Ovary (tissue), 3 donors: ENCODE results near the gene RHBDF2.

ENCODE experiments used
- EP300 ChIP-seq: sonication (generic); formaldehyde crosslinking; IDR thresholded peaks from one replicate; pipeline ENCODE4 v1.6.1; 2017; ENCODE audit warnings: antibody characterized with exemption
- POLR2A ChIP-seq: fragments of 450-650 bp; IDR thresholded peaks from one replicate; pipeline ENCODE4 v1.6.1; 2017; ENCODE audit warnings: antibody characterized with exemption, mild to moderate bottlenecking, moderate library complexity
- TF ChIP-seq, protein P1 (sequence below), 3 donors: fragments of 450-650 bp in 2 of 3; fragments of 200-600 bp in 1 of 3; IDR thresholded peaks; one replicate each; pipeline versions ENCODE4 v1.5.1 to v1.8.0; 2016 to 2022; ENCODE audit warnings: antibody characterized with exemption in 3 of 3, mild to moderate bottlenecking in 1 of 3
- donor health status: DM: no; HTN: no; CAD: no.

DNA sequence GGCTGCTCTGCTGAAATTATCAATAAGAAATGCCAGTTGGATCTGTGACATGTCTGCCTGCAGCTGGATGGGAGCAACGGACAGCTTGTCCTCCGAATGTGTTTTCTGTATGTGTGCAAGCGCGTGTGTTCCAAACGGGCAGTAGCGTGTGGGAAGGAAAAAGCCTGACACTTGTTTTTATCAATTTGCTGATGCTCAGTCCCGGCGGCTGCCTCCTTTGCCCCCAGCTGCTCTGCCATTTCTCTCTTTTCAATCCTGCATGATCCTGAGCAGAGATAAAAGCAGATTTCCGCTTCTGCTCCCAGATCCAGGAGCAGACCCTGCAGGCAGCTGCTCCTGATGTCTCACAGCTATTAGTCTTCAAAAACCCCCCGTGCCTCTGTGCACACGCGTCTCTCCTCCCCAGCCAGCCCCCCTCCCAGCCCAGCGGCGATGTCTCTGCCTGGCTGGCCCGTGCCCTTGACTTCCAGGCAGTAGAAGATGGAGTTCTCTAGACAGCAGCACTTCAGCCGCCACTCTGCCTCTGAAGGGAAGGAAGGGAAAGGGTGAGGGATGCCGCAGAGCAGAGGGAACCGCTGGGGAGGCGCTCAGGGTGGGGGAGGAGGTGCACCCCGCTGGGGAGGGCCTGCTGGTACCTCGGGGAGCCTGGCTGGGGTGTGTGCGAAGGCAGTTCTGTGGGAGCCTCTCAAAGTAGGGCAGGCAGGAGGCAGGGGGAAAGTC is 42.8 kb upstream of the RHBDF2 start:
- TF ChIP-seq, protein P1, sequence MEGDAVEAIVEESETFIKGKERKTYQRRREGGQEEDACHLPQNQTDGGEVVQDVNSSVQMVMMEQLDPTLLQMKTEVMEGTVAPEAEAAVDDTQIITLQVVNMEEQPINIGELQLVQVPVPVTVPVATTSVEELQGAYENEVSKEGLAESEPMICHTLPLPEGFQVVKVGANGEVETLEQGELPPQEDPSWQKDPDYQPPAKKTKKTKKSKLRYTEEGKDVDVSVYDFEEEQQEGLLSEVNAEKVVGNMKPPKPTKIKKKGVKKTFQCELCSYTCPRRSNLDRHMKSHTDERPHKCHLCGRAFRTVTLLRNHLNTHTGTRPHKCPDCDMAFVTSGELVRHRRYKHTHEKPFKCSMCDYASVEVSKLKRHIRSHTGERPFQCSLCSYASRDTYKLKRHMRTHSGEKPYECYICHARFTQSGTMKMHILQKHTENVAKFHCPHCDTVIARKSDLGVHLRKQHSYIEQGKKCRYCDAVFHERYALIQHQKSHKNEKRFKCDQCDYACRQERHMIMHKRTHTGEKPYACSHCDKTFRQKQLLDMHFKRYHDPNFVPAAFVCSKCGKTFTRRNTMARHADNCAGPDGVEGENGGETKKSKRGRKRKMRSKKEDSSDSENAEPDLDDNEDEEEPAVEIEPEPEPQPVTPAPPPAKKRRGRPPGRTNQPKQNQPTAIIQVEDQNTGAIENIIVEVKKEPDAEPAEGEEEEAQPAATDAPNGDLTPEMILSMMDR (IDR thresholded peaks at IDR 0.05), result no peak
- no peak for TF ChIP-seq POLR2A
- no peak for TF ChIP-seq EP300
